Activated naive CD4-positive, alpha-beta T cell treated with anti-CD3 and anti-CD28 coated beads for 36 hours (primary cell): ENCODE results near the gene MROH2A. TPM values are rescaled to one million over a fixed set of nuclear protein-coding genes. Genes with fewer than 3 reads are reported as not detected.
"Not testable (repeated sequence)": the region's sequence is repeated elsewhere in the genome, so short reads cannot be mapped to it uniquely, and the experiment has no call there.

ENCODE experiments used
- CTCF ChIA-PET: fragments of 350-600 bp; sonication (Branson Sonifier 250); formaldehyde crosslinking; loops from one replicate; lab custom pipeline; 2021; ENCODE audit warnings: antibody characterized with exemption; lab: Charles Lee
- DNase-seq: peaks from one replicate; pipeline ENCODE4 v3.0.0-alpha.2; 2020
- H3K27ac Mint-ChIP-seq: one replicate; pipeline ENCODE4 v1.8.0; 2021; ENCODE audit warnings: mild to moderate bottlenecking, mixed read lengths
- H3K27me3 Mint-ChIP-seq: one replicate; pipeline ENCODE4 v1.8.0; 2021; ENCODE audit warnings: low read depth, mixed read lengths
- H3K36me3 Mint-ChIP-seq: one replicate; pipeline ENCODE4 v1.8.0; 2021; ENCODE audit warnings: low read depth, mixed read lengths
- H3K4me1 Mint-ChIP-seq: one replicate; pipeline ENCODE4 v1.8.0; 2021; ENCODE audit warnings: low read depth, mixed read lengths
- H3K4me3 Mint-ChIP-seq: one replicate; pipeline ENCODE4 v1.8.0; 2021; ENCODE audit warnings: mild to moderate bottlenecking, moderate library complexity, mixed read lengths
- H3K9me3 Mint-ChIP-seq: one replicate; pipeline ENCODE4 v1.8.0; 2021; ENCODE audit warnings: mixed read lengths
- intact Hi-C: fragments of 100-400 bp; cut with micrococcal nuclease; formaldehyde crosslinking; loops from one replicate; pipeline ENCODE4 v1.15.1; 2023
- total RNA-seq, 2 experiments: library from RNA; stranded (reverse); gene quantifications; one replicate each; pipeline ENCODE4 v1.2.3, GENCODE V29; 2021

Gene MROH2A
- total RNA-seq, 2 experiments from 2014 or later, result not detected

- H3K27ac Mint-ChIP-seq, H3K9me3 Mint-ChIP-seq, H3K4me3 Mint-ChIP-seq, H3K4me1 Mint-ChIP-seq, CTCF ChIA-PET, intact Hi-C loops, H3K36me3 Mint-ChIP-seq, DNase-seq: not testable (repeated sequence)
- H3K27me3 Mint-ChIP-seq, result peaks cover 12% of the 10 kb centered on the region
Measured at GRCh38 chr2:233751212-233752009, 26.7 kb upstream of the MROH2A start.

GRCh38 chr2:233754872-233755611 lies 23.1 kb upstream of the MROH2A start:
- DNase-seq, result no peak
- Mint-ChIP-seq H3K4me1 (no peaks in the 10 kb centered on the region), H3K4me3 (no peak overlapping the region), H3K27ac (no peak overlapping the region), H3K27me3 (peaks cover 7% of the 10 kb centered on the region), H3K36me3 (no peaks in the 10 kb centered on the region), H3K9me3 (peaks cover 4% of the 10 kb centered on the region)
- CTCF ChIA-PET, result no interaction called here
- intact Hi-C loops, result no loop called here

GRCh38 chr2:233756429-233757081 lies 21.6 kb upstream of the MROH2A start:
- CTCF ChIA-PET, result no interaction called here
- intact Hi-C loops, result no loop called here
- no peaks in the 10 kb centered on the region for H3K4me1 Mint-ChIP-seq
- H3K4me3 Mint-ChIP-seq, result no peak overlapping the region
- H3K9me3 Mint-ChIP-seq, result peaks cover 1% of the 10 kb centered on the region
- H3K27me3 Mint-ChIP-seq, result peaks cover 7% of the 10 kb centered on the region
- no peaks in the 10 kb centered on the region for H3K36me3 Mint-ChIP-seq
- DNase-seq, result no peak
- H3K27ac Mint-ChIP-seq, result no peak overlapping the region

- no peak for DNase-seq
- CTCF ChIA-PET, result no interaction called here
- no peaks in the 10 kb centered on the region for H3K4me1 Mint-ChIP-seq
- H3K27me3 Mint-ChIP-seq, result peaks cover 5% of the 10 kb centered on the region
- no peaks in the 10 kb centered on the region for H3K36me3 Mint-ChIP-seq
- H3K27ac Mint-ChIP-seq, result no peak overlapping the region
- H3K9me3 Mint-ChIP-seq, result no peaks in the 10 kb centered on the region
- intact Hi-C loops, result no loop called here
- no peak overlapping the region for H3K4me3 Mint-ChIP-seq
Measured at GRCh38 chr2:233758141-233758540, 20.0 kb upstream of the MROH2A start.

- Mint-ChIP-seq H3K27ac (no peak overlapping the region), H3K4me1 (no peaks in the 10 kb centered on the region), H3K27me3 (peaks cover 3% of the 10 kb centered on the region), H3K36me3 (no peaks in the 10 kb centered on the region), H3K4me3 (no peak overlapping the region), H3K9me3 (no peaks in the 10 kb centered on the region)
- intact Hi-C loops, result no loop called here
- CTCF ChIA-PET, result no interaction called here
- DNase-seq, result no peak
Measured at GRCh38 chr2:233758849-233759248, 19.3 kb upstream of the MROH2A start.

- intact Hi-C loops, result no loop called here
- H3K4me3 Mint-ChIP-seq, result no peak within 1 kb of the TSS
- no peaks in the 10 kb centered on the region for H3K36me3 Mint-ChIP-seq
Measured at GRCh38 chr2:233760043-233760442, 18.1 kb upstream of the MROH2A start, which contains the start of gene UGT1A1. UGT1A1 (plus strand) TSS chr2:233760270; CDS start chr2:233760288, 18 bp downstream.

GRCh38 chr2:233761040-233761769 lies 16.9 kb upstream of the MROH2A start:
- H3K4me3 Mint-ChIP-seq, result no peak overlapping the region
- no peak overlapping the region for H3K27ac Mint-ChIP-seq
- H3K4me1 Mint-ChIP-seq, result no peaks in the 10 kb centered on the region
- peaks cover 4% of the 10 kb centered on the region for H3K27me3 Mint-ChIP-seq
- no peak for DNase-seq
- H3K9me3 Mint-ChIP-seq, result no peaks in the 10 kb centered on the region
- H3K36me3 Mint-ChIP-seq, result no peaks in the 10 kb centered on the region
- intact Hi-C loops, result no loop called here
- CTCF ChIA-PET, result no interaction called here

More at GRCh38 chr2:233760043-233760442, 18.1 kb upstream of the MROH2A start, which contains the start of gene UGT1A1:
- Mint-ChIP-seq H3K27ac (no peak within 1 kb of the TSS), H3K4me1 (no peaks in the 10 kb centered on the region), H3K9me3 (no peaks in the 10 kb centered on the region), H3K27me3 (peaks cover 4% of the 10 kb centered on the region)
- DNase-seq, result no peak
- CTCF ChIA-PET, result no interaction called here

- Mint-ChIP-seq H3K4me3 (no peak overlapping the region), H3K27ac (no peak overlapping the region), H3K36me3 (no peaks in the 10 kb centered on the region), H3K4me1 (no peaks in the 10 kb centered on the region), H3K9me3 (no peaks in the 10 kb centered on the region), H3K27me3 (peaks cover 10% of the 10 kb centered on the region)
- CTCF ChIA-PET, result no interaction called here
- intact Hi-C loops, result no loop called here
- DNase-seq, result no peak
Measured at GRCh38 chr2:233764264-233764663, 13.9 kb upstream of the MROH2A start.

GRCh38 chr2:233764761-233765160 lies 13.4 kb upstream of the MROH2A start:
- intact Hi-C loops, result no loop called here
- Mint-ChIP-seq H3K4me1 (no peaks in the 10 kb centered on the region), H3K4me3 (no peak overlapping the region), H3K27me3 (peaks cover 11% of the 10 kb centered on the region), H3K27ac (no peak overlapping the region), H3K36me3 (no peaks in the 10 kb centered on the region), H3K9me3 (no peaks in the 10 kb centered on the region)
- DNase-seq, result no peak
- CTCF ChIA-PET, result no interaction called here

- H3K4me1 Mint-ChIP-seq, result no peaks in the 10 kb centered on the region
- intact Hi-C loops, result no loop called here
- no peaks in the 10 kb centered on the region for H3K9me3 Mint-ChIP-seq
- no peaks in the 10 kb centered on the region for H3K36me3 Mint-ChIP-seq
- peaks cover 11% of the 10 kb centered on the region for H3K27me3 Mint-ChIP-seq
- DNase-seq, result no peak
- H3K4me3 Mint-ChIP-seq, result no peak overlapping the region
- no peak overlapping the region for H3K27ac Mint-ChIP-seq
- CTCF ChIA-PET, result interaction anchor here (0.6 kb wide), 1 partner anchor 457 kb away, joined by 3 read pairs; no protein-coding TSS in a partner anchor
Measured at GRCh38 chr2:233766416-233766815, 11.7 kb upstream of the MROH2A start.

- no peak overlapping the region for H3K4me3 Mint-ChIP-seq
- no peaks in the 10 kb centered on the region for H3K36me3 Mint-ChIP-seq
- H3K27ac Mint-ChIP-seq, result no peak overlapping the region
- intact Hi-C loops, result no loop called here
- H3K27me3 Mint-ChIP-seq, result peaks cover 11% of the 10 kb centered on the region
- no peaks in the 10 kb centered on the region for H3K9me3 Mint-ChIP-seq
- CTCF ChIA-PET, result no interaction called here
- DNase-seq, result no peak
- no peaks in the 10 kb centered on the region for H3K4me1 Mint-ChIP-seq
Measured at GRCh38 chr2:233768076-233768475, 10.1 kb upstream of the MROH2A start.

GRCh38 chr2:233769260-233769659 lies 8.9 kb upstream of the MROH2A start:
- intact Hi-C loops, result no loop called here
- Mint-ChIP-seq H3K27ac (no peak overlapping the region), H3K4me3 (no peak overlapping the region), H3K4me1 (no peaks in the 10 kb centered on the region), H3K9me3 (no peaks in the 10 kb centered on the region), H3K36me3 (no peaks in the 10 kb centered on the region), H3K27me3 (peaks cover 11% of the 10 kb centered on the region)
- CTCF ChIA-PET, result no interaction called here
- DNase-seq, result no peak
